Activated T-cell treated with anti-CD3 and anti-CD28 coated beads, Interleukin-2, amount 50 U/mL, for 24 hours (primary cell): ENCODE data around the gene PNMA6A.
"Not testable (repeated sequence)": the region's sequence is repeated elsewhere in the genome, so short reads cannot be mapped to it uniquely, and the experiment has no call there.

Experiments
- DNase-seq: peaks from one replicate; pipeline ENCODE4 v3.0.0-alpha.2; 2020
- H3K27ac Mint-ChIP-seq: 2 replicates; pipeline ENCODE4 v1.8.0; 2020; ENCODE audit warnings: mild to moderate bottlenecking, mixed read lengths
- H3K27me3 Mint-ChIP-seq: 2 replicates; pipeline ENCODE4 v1.8.0; 2020; ENCODE audit warnings: mixed read lengths
- H3K36me3 Mint-ChIP-seq: 2 replicates; pipeline ENCODE4 v1.8.0; 2020; ENCODE audit warnings: low read depth, mixed read lengths
- H3K4me1 Mint-ChIP-seq: 2 replicates; pipeline ENCODE4 v1.8.0; 2020; ENCODE audit warnings: low read depth, mixed read lengths
- H3K4me3 Mint-ChIP-seq: 2 replicates; pipeline ENCODE4 v1.8.0; 2020; ENCODE audit warnings: mild to moderate bottlenecking, moderate library complexity, mixed read lengths
- H3K9me3 Mint-ChIP-seq: 2 replicates; pipeline ENCODE4 v1.8.0; 2020; ENCODE audit warnings: mixed read lengths

Gene PNMA6A

DNA sequence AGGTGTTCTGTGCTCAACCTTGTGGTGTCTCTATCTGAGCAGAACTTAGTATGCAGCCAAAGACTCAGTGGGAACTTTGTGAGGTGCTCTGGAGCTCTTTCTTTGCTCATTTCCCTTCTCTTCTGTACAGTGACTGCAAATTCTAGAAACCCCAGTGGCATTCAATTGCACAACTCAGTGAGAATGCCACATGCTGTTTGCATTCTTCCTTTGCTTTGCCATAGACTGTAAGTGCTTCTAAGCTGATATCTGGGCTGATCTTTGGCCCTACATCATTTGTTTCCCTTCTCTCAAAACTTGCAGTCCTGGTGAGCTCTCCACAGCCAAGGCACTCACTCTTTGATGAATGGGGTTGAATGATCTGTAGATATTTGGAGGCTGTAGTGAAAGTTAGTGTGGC is 8.9 kb upstream of the PNMA6A start:
- Mint-ChIP-seq H3K36me3 (no peaks in the 10 kb centered on the region), H3K9me3 (no peaks in the 10 kb centered on the region), H3K4me1 (peaks cover 1% of the 10 kb centered on the region), H3K4me3 (no peak overlapping the region), H3K27me3 (peaks cover 8% of the 10 kb centered on the region), H3K27ac (no peak overlapping the region)
- no peak for DNase-seq

DNA sequence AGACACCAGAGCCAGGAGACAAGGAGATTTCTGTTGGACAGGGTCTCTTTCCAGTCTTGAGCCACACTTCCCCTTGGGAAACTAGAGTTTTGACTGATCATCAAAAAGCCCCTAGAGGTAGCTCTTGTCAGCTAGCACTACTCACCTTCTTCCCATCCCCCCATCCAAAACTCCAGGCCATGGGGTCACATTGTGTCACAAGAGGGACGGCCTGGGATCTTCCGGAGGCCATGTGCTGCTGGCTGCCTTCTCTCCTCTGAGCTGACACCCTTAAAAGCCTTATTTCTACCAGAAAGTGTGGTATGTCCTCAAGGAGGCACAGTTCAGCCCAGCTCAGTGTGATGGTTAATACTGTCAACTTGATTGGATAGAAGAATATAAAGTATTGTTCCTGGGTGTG is 8.2 kb upstream of the PNMA6A start:
- Mint-ChIP-seq H3K27me3 (peaks cover 8% of the 10 kb centered on the region), H3K27ac (no peak overlapping the region), H3K4me3 (no peak overlapping the region), H3K9me3 (no peaks in the 10 kb centered on the region), H3K36me3 (no peaks in the 10 kb centered on the region), H3K4me1 (peaks cover 1% of the 10 kb centered on the region)
- DNase-seq, result no peak

DNA sequence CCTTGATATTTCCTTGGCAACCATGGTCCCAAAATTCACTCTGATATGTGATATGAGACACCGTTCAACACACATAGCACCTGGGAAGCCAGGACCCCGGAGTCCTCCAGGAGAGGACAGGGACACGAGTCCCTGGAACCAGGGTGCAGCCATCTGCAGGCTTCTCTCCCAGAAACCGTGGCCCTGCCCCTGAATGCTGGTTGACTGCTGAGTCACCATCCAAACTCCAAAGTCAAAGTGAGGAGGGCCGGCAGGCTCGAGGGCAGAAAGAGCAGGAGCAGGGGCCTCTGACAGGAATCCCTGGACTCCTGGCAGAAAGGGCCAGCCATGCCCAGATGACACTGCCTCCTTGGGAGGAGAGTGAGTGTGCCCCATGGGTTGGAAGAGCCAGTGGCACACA is 6.9 kb upstream of the PNMA6A start:
- Mint-ChIP-seq H3K36me3 (no peaks in the 10 kb centered on the region), H3K4me1 (peaks cover 1% of the 10 kb centered on the region), H3K9me3 (no peaks in the 10 kb centered on the region), H3K27me3 (peaks cover 8% of the 10 kb centered on the region), H3K27ac (no peak overlapping the region), H3K4me3 (no peak overlapping the region)
- no peak for DNase-seq

DNA sequence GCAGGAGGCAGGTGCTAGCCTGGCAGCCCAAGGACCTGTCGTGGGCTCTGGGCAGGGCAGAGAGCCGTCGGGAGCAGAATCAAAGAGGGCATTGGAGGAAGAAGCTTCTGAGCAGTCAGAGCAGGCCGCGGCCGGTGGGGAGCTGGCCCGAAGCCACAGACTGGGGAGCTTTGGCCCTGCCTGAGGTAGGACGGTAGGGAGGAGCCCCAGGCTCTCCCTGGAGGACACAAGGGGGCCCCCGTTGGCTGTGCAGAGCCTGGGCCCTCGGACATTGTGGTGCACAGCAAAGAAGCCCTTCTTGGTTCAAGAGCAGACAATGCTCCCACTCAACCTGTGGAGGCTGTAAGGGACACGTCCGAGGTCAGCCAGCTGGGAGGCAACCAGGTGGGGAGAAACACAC is 5.9 kb upstream of the PNMA6A start:
- not testable (repeated sequence) for H3K27me3 Mint-ChIP-seq, H3K9me3 Mint-ChIP-seq, H3K4me1 Mint-ChIP-seq, H3K4me3 Mint-ChIP-seq, DNase-seq, H3K36me3 Mint-ChIP-seq, H3K27ac Mint-ChIP-seq

DNA sequence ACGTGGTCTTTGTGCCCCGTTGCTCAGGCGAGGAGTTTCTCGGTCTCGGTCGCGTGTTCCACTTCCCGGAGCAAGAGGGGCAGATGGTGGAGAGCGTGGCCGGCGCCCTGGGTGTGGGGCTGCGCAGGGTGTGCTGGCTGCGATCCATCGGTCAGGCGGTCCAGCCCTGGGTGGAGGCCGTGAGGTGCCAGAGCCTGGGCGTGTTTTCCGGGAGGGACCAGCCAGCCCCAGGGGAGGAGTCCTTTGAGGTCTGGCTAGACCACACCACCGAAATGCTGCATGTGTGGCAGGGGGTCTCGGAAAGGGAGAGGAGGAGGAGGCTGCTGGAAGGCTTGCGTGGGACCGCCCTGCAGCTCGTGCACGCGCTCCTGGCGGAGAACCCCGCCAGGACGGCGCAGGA is 1.1 kb downstream of the PNMA6A start:
- not testable (repeated sequence) for H3K4me1 Mint-ChIP-seq, H3K4me3 Mint-ChIP-seq, H3K27me3 Mint-ChIP-seq, DNase-seq, H3K36me3 Mint-ChIP-seq, H3K9me3 Mint-ChIP-seq, H3K27ac Mint-ChIP-seq

DNA sequence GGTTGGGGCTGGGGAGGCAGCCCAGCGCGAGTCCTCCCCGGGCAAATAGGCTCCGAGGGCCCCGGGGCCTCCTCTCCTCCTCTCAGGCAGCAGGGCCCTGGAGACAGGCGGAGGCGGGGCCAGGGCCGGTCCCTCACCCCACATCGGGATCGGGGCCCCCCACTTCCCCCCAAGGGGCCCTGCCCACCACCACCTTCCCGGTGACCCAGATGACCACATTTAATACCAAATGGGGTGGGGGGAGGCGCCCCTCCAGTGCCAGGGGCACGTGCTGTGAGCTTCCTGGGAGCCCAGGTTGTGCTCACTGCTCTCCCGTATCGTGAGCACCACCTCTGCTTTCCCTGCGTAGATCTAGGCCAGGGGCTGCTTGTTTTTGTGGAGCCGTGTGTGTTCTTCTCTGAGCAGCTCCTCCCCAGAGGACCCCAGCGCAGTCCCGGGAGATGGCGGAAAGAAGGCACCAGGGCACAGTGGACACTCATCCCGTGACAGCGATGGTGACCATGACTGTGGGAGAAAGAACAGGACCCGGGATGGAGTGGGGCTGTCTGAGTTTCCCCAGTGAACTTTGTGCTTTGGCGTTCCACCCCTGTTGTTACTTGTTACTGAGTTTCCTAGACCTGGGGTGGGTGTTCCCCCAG is 2.1 kb downstream of the PNMA6A start:
- Mint-ChIP-seq H3K9me3 (no peaks in the 10 kb centered on the region), H3K4me1 (no peaks in the 10 kb centered on the region), H3K27ac (no peak overlapping the region), H3K36me3 (no peaks in the 10 kb centered on the region), H3K27me3 (peaks cover 6% of the 10 kb centered on the region), H3K4me3 (no peak overlapping the region)
- no peak for DNase-seq

DNA sequence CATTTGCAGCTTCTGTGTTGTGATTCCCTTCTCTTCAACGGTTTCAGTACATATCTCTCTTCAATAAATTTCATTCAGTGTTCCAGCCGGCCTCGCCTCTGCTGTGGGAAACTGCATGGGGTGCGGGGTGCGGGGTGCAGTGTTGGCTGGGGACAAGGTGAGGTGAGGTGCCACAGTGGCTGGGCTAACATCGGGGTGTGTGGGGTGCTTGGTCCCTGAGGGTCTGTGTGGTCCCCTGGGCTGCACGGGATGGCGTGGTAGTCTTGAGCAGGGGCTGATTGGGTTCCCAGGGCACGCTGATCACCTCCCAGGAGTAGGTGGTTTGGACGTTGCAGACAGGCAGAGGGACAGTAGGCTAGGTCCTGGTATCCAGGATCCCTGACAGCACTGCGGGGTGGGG is 2.7 kb downstream of the PNMA6A start:
- Mint-ChIP-seq H3K4me1 (no peaks in the 10 kb centered on the region), H3K9me3 (no peaks in the 10 kb centered on the region), H3K4me3 (no peak overlapping the region), H3K27ac (no peak overlapping the region), H3K36me3 (no peaks in the 10 kb centered on the region), H3K27me3 (peaks cover 6% of the 10 kb centered on the region)
- DNase-seq, result no peak

DNA sequence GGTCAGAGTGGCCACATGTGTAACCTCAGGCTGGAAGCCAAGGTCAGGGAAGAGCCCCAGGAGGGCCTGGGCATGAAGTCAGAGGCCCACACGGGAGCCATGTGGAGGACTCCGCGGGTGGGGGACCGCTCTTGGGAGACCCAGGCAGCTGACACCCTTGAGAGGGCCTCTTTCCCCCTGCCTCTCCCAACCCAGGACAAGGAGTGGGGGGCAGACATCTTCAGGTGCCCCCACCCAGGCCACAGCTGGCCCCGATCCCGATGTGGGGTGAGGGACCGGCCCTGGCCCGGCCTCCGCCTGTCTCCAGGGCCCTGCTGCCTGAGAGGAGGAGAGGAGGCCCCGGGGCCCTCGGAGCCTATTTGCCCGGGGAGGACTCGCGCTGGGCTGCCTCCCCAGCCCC is 3.1 kb downstream of the PNMA6A start:
- no peak overlapping the region for H3K4me3 Mint-ChIP-seq
- no peaks in the 10 kb centered on the region for H3K4me1 Mint-ChIP-seq
- no peak overlapping the region for H3K27ac Mint-ChIP-seq
- DNase-seq, result no peak
- no peaks in the 10 kb centered on the region for H3K9me3 Mint-ChIP-seq
- H3K27me3 Mint-ChIP-seq, result peaks cover 6% of the 10 kb centered on the region
- H3K36me3 Mint-ChIP-seq, result no peaks in the 10 kb centered on the region

DNA sequence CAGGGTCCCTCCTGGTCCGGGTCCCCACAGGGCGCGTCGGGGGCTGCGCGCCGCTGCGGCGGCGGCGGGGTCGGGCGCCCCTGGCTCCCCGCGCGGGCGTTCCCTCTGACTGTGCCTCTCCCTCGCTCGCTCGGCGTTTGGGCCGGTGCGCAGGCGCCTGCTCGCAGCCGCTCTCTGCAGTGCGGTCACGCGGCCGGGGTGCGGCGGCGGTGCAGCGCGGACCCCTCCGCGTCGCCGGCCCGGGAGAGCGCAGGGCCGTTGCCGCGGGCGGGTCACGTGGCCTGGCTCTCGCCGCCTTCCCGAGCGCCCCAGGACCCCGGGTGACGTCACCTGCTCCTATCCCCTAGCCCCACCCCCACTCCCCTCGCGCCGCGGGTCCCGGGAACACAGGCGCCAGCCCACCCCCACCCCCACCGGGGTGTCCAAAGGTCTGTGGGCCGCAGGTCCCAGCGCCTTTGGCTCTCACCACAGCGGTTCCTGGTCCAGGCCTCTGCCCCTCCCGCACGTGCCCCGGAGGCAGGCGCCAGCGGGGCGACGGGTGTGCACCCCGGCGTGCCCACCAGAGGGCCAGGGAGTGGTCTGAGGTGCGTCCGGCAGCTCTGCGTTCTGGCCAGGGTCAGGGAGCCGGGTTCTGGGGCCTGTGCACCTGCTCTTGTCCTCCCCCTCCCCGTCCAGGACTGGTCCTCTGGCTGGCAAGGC is 5.3 kb downstream of the PNMA6A start:
- not testable (repeated sequence) for DNase-seq, H3K36me3 Mint-ChIP-seq, H3K4me1 Mint-ChIP-seq, H3K9me3 Mint-ChIP-seq, H3K27me3 Mint-ChIP-seq, H3K4me3 Mint-ChIP-seq, H3K27ac Mint-ChIP-seq

DNA sequence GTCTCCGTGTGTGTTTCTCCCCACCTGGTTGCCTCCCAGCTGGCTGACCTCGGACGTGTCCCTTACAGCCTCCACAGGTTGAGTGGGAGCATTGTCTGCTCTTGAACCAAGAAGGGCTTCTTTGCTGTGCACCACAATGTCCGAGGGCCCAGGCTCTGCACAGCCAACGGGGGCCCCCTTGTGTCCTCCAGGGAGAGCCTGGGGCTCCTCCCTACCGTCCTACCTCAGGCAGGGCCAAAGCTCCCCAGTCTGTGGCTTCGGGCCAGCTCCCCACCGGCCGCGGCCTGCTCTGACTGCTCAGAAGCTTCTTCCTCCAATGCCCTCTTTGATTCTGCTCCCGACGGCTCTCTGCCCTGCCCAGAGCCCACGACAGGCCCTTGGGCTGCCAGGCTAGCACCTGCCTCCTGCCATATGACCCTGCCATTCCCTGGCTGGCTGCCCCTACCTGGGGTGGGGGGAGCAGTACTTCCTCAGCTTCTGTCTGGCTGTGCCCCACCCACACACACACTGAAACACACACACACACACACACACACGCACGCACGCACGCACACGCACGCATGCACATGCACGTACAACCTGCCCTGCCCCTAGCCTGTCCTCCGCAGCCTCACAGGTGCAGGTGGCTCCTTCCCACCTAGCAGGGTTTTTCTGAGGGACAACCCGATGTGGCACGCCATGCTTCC is 11.1 kb downstream of the PNMA6A start:
- not testable (repeated sequence) for H3K4me1 Mint-ChIP-seq, H3K9me3 Mint-ChIP-seq, H3K27me3 Mint-ChIP-seq, H3K4me3 Mint-ChIP-seq, H3K36me3 Mint-ChIP-seq, H3K27ac Mint-ChIP-seq, DNase-seq

DNA sequence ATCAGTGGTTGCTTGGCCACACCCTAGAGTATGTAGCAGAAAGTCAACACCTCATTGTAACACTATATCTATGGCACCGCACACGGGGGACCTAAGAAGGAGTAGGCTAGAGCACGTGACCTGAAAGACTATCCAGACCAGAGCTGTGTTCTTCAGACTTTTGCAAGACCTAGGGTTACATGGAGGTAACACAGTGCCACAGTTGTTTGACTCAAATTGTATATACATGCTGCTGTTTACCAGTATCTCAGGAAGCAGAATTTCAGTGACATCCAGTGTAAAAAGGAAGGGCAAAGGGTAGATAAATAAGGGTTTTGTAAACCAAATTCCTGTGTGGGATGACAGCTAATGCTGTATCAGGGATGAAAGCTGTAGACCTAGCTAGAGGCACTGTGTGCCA is 30.2 kb downstream of the PNMA6A start:
- peaks cover 26% of the 10 kb centered on the region for H3K27me3 Mint-ChIP-seq
- peaks cover 4% of the 10 kb centered on the region for H3K36me3 Mint-ChIP-seq
- H3K4me1 Mint-ChIP-seq, result peaks cover 6% of the 10 kb centered on the region
- H3K4me3 Mint-ChIP-seq, result no peak overlapping the region
- DNase-seq, result no peak
- no peak overlapping the region for H3K27ac Mint-ChIP-seq
- H3K9me3 Mint-ChIP-seq, result peaks cover 18% of the 10 kb centered on the region

DNA sequence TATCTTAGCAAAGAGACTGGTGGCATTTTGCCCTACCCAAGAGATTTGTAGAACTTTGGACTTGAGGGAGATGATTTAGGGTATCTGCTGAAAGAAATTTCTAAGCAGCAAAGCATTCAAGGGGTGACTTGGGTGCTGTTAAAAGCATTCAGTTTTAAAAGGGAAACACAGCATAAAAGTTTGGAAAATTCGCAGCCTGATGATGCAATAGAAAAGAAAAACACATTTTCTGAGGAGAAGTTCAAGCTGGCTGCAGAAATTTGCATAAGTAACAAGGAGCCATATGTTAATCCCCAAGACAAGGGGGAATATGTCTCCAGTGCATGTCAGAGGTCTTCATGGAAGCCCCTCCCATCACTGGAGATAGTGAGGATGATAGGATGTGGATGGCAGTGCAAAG is 32.7 kb downstream of the PNMA6A start:
- H3K4me3 Mint-ChIP-seq, H3K4me1 Mint-ChIP-seq, H3K27ac Mint-ChIP-seq, H3K36me3 Mint-ChIP-seq, DNase-seq: not testable (repeated sequence)
- Mint-ChIP-seq H3K27me3 (peaks cover 26% of the 10 kb centered on the region), H3K9me3 (peaks cover 18% of the 10 kb centered on the region)

DNA sequence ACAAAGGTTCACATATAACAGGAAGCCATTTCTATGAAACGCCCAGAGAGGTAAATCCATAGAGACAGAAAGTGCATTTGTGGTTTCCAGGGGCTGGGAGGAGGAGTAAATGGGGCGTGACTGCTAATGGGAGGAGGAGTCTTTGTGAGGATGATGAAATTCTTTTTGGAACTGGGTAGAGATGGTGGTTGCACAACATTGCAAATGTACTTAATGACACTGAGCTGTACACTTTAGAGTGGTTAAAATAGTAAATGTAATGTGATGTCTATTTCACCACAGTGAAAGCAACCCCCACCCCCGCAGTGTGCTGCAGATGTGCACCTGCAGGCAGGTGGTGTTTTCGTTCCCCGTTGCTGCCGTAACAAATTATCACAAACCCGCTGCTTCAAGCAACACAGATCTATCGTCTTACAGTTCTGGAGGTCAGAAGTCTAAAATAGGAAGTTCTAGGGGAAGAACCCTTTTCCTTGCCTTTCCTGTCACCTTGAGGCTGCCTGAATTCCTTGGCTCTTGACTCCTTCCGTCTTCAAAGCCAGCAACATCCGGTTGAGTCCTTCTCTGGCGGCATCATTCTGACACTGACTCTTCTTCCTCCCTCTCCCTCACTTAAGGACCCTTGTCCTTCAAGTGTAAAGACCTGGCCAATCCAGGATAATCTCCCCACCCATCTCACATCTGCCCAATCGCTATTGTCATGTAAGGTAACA is 34.0 kb downstream of the PNMA6A start:
- Mint-ChIP-seq H3K27me3 (peaks cover 18% of the 10 kb centered on the region), H3K9me3 (peaks cover 14% of the 10 kb centered on the region)
- H3K27ac Mint-ChIP-seq, DNase-seq, H3K36me3 Mint-ChIP-seq, H3K4me1 Mint-ChIP-seq, H3K4me3 Mint-ChIP-seq: not testable (repeated sequence)

DNA sequence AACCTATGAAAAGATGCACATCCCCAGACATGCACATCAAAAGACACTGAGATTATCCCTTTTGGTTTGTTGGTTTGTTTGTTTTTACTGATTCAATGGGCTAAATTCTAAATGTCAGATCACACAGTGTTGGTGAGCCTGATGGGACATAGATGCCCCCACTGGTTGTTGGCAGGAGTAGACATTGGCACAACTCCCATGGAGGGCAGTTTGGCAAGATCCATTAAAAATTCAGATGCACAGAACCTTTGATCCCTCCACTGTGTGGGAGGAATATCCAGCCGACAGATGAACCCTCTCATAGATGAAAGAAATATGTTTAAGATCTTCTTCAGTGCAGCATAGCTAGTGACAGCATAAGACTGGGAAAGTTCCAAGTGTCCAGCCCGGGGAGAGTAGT is 38.5 kb downstream of the PNMA6A start:
- not testable (repeated sequence) for H3K27ac Mint-ChIP-seq, H3K36me3 Mint-ChIP-seq, H3K27me3 Mint-ChIP-seq, H3K4me1 Mint-ChIP-seq, H3K9me3 Mint-ChIP-seq, DNase-seq, H3K4me3 Mint-ChIP-seq

DNA sequence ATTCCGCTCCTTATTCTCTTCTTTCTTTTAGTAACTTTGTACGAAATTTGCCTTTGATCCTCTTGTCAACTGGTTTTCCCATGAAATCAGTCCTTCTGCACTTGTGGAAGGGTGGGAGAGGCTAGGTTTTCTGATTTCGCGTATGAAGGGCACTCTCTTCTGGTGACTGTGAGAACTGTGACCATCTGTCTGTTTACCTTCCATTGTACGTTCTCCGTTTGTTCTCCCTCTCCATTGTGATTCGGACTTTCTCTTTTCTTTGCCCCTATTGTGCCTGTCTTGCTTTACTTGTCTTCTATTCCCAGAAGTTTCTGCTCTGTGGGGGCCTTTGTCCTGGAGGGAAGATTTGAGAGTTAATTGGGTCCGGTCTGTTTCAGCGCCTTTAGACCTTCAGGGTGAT is 41.6 kb downstream of the PNMA6A start:
- not testable (repeated sequence) for H3K27ac Mint-ChIP-seq, H3K36me3 Mint-ChIP-seq, DNase-seq, H3K4me3 Mint-ChIP-seq, H3K9me3 Mint-ChIP-seq, H3K4me1 Mint-ChIP-seq, H3K27me3 Mint-ChIP-seq
